Globus pallidus (tissue), 1 donor: ENCODE measurements around the gene B4GALT5.

ENCODE experiments used
- DNase-seq: peaks from one replicate; pipeline ENCODE4 v3.0.0-alpha.2; 2015; ENCODE audit warnings: low spot score

The B4GALT5 gene

DNA sequence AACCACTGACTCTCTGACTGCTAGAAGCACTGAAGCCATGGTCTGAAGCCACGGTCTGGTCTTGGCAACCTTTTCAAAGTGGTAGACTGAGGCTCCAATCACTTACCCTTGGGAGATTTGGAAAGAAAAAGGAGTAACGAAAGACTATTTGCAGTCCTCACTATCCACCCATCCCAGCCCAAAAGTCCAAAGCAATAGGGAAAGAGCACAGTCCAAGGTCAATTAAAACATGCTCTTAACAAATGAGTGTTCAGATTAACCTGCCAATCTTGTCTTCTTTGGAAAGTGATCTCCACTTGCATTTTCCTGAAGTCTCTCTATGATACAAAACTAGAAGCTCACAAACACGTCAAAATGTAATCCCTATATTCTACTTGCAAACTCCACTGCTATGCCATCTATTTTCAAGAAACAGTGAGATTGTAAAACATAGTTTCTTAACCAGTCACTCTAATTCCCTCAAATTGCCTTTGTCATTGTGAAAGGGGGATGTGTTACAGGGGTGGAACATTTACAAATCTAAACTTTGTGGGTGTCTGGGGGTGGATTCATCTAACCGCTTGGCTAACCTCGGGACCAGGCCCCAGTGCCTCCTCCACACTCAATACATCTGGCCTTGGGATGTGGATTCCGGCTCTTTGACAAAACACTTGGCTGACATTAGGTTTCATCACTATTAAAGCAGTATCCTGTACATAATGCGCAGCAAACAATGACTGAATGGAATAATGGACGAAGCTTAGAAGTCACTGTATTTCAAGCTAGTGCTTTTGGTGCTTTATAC, 56.4 kb downstream of the B4GALT5 start:
- no peak for DNase-seq

DNA sequence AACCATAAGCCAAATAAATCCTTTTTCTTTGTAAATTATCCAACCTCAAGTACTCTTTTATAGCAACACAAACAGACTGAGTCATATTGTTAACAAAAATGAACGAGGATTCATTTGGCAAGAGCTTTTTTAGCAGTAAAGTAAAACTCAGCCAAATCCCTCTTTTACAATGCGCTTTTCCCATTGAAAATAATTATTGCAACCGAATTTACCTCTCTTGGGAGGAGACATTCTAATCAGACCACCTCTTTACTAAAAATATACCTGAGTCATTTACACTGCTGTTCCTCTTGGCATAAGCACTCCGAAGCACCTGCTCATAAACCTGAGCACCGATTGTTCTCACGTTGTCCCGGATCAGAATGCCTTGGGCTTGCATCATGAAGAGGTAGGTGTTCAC, 57.4 kb downstream of the B4GALT5 start:
- no peak for DNase-seq

DNA sequence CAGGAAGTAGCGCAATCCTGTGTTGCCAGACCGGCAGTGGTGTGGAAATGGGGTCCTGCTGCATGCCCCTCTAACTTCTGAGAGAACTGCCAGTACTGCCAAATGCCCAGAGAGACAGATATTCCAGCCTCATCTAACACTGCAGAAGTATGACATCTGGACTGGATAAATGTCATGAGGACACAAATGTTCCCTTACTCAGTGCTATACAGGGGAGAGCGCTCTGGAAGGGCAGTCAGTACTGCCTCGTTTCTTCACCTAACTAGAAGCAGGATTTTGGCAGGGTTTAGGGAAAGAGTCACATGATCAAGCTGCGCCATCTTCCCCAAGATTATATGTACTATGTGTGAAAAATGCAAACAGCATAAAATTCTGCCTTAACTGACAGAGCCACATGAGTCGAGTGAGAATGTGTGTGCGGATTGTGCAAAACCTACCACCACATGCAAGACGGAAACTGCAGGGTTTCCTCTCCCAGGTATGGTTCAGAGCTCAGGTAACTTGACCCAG, 59.7 kb downstream of the B4GALT5 start:
- DNase-seq: no peak

DNA sequence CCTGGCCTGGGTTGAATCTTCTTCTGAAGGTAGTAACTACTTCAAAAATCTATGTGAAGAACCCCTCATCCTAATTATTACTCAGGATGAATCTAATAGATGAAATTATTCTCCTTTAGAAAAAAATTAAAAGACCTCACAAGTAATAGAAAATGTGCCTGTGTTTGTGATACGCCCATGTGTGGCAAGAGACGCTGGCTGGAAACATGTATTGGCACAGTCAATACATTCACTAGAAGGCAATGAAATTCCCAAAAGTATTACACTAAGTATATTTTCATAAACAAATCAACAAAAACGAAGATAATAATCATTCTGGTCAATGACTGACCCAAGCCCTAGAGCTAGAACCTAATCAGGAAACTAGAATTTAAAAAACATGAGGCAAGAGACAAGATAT, 64.0 kb downstream of the B4GALT5 start:
- DNase-seq: no peak

DNA sequence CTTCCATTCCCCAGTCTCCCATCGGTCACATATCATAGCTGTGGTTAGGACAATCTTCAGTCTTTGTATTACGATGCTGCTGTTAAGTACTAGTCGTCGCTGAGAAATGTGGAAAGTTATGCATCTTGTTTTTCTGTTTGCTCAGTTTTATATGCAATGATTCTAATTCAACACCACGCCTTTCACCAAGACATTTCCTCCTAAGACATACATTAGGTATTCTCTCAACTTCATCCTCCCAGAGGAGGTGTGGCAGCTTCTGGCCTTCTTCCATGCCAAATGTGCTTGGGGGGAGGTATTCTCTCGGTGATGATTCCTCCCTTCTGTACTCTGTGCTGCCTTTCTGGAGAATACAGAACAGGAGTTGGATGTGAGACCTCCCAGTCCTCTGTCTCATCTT, 66.1 kb downstream of the B4GALT5 start:
- DNase-seq: no peak

DNA sequence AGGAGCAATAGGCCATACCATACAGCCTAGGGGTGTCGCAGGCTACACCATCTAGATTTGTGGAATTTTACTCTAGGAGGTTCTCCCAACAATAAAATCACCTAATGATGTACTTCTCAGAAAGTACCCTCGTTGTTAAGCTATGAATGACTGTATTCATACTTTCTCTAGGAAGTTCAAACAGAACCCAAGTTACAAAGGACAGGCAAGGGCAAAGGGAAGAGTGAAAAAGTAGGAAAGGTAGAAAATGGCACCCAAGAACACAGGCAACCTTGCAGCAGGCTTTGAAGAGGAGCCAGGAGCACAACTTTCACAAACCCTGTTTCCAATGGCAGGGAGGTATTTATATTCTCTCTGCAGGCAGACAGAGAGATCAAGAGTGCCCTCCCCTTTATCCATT, 67.2 kb downstream of the B4GALT5 start:
- DNase-seq: no peak

DNA sequence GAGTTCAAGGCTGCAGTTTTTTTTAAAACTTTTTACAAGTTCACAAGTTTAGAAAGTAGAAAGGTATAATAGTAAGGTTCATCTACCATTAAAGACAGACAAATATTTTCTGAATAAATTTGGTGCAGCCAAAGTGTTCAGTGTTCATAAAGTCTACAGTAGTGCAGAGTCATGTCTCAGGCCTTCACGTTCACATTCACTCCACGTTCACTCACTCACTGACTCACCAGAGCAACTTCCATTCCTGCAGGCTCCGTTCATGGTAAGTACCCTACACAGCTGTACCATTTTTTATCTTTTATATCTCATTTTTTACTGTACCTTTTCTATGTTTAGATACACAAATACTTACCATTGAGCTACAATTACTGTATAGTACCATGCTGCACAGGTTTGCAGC, 67.6 kb downstream of the B4GALT5 start:
- DNase-seq: no peak

DNA sequence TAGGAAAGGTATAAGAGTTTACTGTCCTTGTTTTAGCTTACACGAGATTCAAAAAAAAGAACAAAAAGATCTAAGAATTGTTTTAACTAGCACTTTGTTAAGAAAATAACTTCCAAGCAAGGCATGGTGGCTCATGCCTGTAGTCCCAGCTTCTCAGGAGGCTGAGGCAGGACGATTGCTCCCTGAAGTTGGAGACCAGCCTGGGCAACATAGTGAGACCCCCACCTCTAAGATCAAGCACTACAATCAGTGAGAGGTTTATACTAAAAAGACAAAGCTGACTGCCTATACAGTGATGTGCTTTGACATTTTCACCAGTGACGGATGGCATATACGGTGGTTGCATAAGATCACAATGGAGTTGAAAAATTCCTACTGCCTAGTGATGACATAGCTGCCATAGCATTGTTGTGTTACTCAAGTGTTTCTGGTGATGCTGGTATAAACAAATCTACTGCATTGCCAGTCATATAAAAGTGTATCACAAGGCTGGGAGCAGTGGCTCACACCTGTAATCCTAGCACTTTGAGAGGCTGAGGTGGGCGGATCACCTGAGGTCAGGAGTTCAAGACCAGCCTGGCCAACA, 68.6 kb downstream of the B4GALT5 start:
- no peak for DNase-seq

DNA sequence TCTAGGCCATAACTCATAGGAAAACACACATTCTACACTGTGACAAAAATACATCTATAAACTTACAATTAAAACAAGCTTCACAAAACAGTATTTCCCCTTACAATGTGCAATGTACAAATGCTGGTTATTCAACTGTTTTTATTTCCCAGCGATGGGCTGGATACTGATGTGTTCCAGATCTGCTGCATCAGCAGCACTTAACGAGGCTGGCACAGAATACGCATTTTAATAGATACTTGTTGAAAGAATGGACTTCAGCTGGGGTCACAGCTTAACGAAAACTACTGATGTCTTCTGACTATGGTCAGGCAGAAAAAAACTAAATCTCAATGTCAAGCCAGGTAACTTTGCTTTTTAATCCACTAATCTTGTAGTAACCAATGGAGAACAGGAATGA, 70.9 kb downstream of the B4GALT5 start:
- DNase-seq: peak; percentile 18

DNA sequence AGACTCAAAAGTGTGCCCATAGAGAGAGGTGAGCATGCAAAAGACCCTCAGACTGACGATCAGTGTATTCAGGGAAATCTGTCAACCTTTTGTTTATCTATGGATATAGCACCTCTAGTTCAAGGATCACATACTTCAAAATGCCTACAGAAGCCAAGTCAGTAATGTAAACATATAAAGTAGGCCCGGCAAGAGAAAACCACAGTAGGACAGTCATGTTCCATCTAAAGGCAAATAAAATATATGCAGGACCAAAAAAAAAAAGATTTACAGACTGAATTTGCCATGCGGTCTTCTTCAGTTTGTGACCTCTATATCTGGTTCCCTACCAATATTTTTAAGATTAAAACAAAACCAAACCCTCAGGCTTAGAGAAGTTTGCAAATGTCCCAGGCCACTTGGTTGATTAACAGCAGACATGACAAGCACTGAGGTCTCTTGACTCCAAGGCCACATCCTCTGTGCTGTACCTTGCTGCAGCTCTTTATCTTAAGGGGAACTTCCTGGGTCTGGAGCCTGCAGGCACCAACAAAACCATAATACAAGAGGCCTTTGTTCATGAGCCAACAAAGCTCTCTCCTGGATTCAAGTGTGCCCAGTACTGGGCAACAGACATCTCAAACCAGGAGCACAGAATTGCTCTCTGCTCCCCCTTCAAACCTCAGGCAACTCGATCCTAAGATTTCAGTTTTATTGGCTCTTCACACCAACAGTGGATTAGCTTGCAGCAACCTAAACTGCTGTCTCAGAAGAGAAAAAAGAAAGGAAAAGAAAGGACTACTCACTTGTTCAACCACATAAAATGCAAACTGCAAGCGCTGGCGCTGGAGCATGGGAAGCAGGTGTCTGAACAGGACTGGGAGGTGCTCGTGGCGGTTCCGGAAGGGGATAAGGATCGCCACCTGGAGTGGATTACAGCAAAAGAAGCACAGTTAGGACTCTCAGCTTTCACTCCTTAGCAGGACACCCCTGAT, 71.7 kb downstream of the B4GALT5 start:
- peak; percentile 39 for DNase-seq

DNA sequence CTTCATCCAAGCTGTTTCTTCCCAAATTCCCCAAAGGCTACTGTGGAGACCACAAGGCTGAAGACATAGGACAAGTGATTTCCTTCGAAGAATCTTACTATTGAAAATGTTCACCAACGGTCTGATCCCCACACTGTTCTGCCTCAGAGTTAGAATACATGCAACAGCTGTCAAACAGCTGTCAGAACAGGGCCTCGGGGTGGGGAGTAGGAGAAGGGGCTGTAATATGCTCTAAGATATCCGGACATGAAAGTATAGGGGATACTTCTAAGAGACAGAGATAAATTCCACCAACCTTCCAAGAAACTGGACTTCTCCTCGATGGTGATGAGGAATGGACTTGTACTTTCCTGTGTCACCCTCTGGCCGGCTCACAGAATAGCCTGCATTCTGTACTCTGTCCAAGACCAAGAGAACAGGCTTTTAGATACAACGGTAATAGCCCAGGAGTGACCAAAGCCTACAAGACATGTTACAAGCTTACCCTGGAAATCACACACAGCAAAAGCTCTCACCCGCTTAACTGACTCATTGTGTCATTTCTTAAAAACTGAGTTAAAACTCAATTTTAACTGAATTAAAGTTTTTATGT, 76.5 kb downstream of the B4GALT5 start:
- no peak for DNase-seq

DNA sequence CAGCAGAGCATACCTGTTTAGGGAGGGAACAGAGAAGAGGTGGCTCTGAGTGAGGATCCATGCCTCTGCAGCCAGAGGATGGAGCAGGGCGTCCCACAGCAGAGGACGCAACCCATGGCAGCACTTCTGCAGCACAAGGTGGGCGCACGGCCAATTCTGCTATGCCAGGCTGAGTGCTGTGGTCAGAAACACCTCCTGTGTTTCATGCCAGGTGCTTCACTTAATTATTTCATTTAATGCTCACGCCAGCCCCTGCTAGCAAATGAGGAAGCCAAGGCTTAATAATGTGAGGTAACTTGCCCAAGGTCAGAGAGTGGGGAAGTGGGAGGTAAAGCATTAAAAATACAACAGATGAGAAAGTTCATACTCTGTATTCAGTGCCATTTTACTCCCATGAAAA, 77.2 kb downstream of the B4GALT5 start:
- DNase-seq: no peak

DNA sequence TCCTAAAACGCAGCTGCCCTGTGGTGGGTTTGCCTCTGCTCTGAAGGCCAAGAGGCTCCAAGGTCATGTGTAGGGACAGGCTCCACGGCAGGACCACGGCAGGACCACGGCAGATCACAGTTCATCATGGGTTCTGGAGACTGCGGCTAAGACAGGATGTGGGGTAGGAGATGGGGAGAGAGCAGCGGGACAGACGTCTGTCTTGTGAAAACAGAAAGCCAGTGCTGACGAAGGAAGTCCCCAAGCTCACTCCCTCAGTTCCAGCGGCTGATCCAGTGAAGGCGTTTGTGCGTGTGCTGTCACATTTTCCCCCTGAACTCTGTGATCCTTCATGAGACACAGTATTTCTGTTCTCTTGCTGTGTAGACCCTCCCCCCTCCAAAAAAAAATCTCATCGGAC, 77.8 kb downstream of the B4GALT5 start:
- no peak for DNase-seq

DNA sequence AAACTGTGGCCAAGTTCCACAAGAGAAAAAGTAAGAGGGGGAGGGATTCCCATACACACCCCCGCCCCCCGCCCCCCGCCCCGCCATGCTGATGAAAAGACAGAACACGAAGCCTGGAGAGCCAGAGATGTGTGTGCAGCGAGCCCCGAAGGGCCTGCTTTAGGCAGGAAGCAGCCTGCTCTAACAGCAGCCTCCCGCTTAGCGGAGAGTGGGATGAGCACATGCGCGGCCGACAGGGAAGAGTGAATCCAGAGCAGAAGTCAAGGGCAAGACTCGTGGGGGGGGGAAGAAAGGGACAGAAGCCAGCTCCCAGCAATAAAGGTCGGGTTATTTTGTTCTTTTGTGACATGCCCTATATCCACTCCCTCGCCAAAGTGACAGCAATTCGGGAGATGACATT, 78.5 kb downstream of the B4GALT5 start:
- DNase-seq: no peak

DNA sequence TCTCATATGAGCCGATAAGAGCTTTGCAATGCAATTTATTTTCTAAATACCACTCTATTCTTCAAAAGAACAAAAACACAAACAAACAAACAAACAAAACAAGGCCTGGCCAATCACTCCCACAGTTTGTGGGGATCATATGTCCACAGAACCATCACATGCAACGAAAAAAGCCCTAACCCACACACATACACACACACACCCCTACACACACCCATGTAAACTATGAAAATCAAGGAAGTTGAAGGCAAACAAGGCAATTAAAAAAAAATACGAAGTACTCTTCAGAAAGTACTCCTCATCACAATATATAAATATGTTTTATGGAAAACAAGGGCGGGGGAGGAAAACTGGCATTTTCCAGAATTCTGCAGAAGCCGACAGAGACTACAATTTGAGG, 79.6 kb downstream of the B4GALT5 start:
- no peak for DNase-seq

DNA sequence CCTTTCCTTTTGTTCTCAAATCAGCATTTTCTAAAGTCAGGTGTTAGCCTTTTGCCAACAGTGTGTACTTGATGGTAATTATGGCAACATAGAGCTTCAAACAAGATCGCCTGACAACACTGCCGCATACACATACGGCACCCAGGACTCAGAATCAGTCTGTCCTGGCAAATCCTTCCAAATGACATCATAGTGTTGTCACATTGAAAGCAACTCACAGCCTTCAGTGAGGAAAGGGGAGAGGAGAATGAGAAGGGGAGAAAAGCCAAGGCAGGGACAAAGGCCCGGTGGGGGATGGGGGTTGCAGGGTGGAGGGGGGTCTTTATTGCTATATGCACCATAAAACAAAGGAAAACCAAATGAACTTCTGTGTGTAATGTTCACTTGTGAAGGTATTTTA, 80.0 kb downstream of the B4GALT5 start:
- peak; percentile 49 for DNase-seq

DNA sequence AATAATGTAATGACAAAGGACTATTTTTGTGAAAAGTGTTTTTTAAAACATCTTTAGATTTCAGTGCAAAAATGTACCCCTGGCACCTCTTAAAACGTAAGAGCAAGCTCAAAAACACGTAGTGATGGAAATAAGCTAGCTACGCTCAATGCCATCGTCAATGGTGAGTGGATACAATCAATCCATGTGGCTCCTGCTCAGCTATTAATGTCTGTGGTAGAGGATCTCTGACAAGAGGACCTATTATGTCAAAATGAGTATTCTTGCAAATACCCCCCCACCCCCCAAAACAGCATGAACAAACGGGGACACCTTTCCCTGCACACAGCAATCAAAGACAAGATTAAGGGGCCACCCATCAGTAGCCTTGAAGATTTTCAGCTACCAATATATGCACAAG, 80.7 kb downstream of the B4GALT5 start:
- no peak for DNase-seq

DNA sequence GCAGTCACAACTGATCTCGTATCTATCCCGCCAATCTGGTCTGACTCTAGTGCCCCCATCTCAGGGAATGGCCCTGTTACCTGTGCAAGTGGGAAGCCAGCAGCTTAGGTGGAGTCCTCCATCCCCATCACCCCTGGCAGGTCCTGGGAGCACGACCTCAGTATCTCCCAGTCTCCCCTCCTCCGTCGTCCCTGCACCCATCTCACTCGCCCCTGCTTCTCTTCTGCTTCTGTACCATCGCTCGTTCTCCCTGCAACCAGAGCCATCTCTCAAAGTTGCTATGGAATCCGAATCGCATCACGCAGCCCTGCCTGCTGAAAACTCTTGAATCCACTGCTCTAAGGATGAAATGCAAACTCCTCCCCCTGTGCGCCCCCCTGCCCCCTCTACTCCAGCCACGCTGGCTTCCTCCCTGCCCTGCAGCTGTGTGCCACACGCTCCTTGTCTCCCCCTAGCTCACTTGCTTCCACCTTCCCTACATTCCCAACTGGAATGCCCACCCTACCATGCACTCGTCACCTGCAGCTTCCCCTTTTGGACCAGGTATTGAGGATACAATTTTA, 81.7 kb downstream of the B4GALT5 start:
- DNase-seq: no peak

DNA sequence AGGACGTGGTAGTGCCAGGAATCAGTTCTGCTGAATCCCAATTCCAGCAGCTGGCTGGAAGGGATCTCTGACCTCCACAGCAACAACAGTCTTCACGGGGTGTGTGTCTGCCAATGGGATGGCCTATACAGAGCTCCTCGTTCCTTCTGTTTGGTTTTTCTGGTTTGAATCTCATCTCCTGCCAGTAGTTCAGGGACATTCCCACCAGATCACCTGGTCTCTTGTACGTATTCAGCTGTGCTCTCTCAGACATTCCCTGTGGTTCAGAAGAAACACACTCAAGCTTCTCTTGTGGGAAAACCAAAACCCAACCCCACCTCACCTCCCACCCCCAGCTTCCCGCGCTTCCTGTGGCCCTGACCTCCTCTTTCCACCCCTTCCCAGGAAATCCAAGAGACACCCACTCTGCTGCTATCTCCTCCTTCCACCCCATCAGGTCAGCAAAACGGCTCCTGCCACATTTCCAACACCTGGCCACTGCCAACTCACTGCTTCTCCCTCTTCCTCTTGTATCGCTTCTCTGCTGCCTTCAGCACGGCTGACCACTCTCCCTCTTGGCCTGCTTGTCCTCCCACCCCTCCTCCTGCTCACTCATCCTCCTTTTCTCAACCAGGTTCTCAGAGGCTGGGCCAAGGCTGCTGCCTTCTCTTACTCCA, 82.5 kb downstream of the B4GALT5 start:
- DNase-seq: no peak

DNA sequence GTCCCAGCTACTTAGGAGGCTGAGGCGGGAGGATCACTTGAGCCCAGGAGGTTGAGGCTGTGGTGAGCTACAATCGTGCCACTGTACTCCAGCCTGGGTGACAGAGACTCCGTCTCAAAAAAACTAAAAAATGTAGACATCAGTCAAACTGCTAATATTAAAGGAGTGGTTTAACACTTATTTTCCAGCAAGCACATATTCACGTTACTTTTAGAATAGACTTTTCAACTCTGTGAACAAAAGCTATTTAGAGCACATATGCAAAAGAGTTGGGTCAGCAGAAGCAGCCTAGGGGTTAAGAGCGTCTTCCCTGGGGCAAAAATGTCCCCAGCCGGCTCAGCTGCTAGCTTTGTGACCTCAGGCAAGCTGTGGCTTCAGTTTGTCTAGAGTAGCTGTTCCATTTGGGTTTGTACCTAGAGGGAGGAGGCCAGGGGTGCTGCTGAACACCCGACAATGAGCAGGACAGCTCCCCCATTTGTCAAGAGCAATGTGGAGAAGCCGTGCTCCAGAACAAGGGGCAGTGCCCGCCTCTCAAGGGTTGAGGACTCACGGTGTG, 83.2 kb downstream of the B4GALT5 start:
- no peak for DNase-seq

DNA sequence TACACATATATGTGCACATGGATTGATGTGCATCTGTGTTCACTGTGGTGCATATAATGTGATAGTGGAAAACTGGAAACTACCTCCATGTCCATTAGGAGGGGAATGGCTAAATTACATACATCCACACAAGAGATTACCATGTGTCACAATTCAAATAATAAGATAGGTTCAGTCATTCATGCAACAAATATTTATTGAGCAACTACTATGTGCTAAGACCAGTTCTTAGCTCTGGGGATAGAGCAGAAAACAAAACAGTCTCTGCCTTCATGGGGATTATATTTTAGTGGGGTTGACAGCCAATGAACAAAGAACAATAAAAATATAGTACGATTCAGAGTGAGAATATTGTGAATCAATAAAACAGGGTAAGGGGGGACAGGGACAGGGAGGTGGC, 84.1 kb downstream of the B4GALT5 start:
- DNase-seq: no peak
